Measurements from ENCODE around the gene KIF3A.

- TF ChIP-seq POLR2AphosphoS5 (IDR thresholded peaks at IDR 0.05; ENCODE audit: low read depth, low read length) (no peak), ELF1 (IDR thresholded peaks at IDR 0.05) (no peak), FOXM1 (IDR thresholded peaks at IDR 0.05; ENCODE audit: low read depth) (no peak), YY1 (IDR thresholded peaks at IDR 0.05; ENCODE audit: low read depth) (no peak), EP300 (IDR thresholded peaks at IDR 0.05; ENCODE audit: borderline replicate concordance in 1 of 2, low read depth in 1 of 2, low read length in 1 of 2) (no peak), SIN3A (IDR thresholded peaks at IDR 0.05; ENCODE audit: borderline replicate concordance, low read depth, low read length) (no peak), EZH2phosphoT487 (IDR thresholded peaks at IDR 0.05; ENCODE audit: borderline replicate concordance, low read depth) (no peak), REST (IDR thresholded peaks at IDR 0.05; ENCODE audit: low read depth, low read length) (no peak), MXI1 (IDR thresholded peaks at IDR 0.05; ENCODE audit: low read depth, low read length) (no peak), JUND (IDR thresholded peaks at IDR 0.05) (no peak), CHD2 (IDR thresholded peaks at IDR 0.05; ENCODE audit: low read length, partially characterized antibody) (no peak), TAF1 (IDR thresholded peaks at IDR 0.05; ENCODE audit: borderline replicate concordance, low read depth, low read length) (no peak), USF2 (IDR thresholded peaks at IDR 0.05; ENCODE audit: borderline replicate concordance, low read depth, low read length) (no peak)
- TF ChIP-seq, protein P1, sequence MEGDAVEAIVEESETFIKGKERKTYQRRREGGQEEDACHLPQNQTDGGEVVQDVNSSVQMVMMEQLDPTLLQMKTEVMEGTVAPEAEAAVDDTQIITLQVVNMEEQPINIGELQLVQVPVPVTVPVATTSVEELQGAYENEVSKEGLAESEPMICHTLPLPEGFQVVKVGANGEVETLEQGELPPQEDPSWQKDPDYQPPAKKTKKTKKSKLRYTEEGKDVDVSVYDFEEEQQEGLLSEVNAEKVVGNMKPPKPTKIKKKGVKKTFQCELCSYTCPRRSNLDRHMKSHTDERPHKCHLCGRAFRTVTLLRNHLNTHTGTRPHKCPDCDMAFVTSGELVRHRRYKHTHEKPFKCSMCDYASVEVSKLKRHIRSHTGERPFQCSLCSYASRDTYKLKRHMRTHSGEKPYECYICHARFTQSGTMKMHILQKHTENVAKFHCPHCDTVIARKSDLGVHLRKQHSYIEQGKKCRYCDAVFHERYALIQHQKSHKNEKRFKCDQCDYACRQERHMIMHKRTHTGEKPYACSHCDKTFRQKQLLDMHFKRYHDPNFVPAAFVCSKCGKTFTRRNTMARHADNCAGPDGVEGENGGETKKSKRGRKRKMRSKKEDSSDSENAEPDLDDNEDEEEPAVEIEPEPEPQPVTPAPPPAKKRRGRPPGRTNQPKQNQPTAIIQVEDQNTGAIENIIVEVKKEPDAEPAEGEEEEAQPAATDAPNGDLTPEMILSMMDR (IDR thresholded peaks at IDR 0.05), result no peak
These were observed 79.5 kb downstream of the KIF3A start, which contains the start of gene IL13 for GRCh38 chr5:132657676-132658380.

Data from SK-N-SH (cell line).